ENCODE data around the gene VPS8.
"Not testable (repeated sequence)": the region's sequence is repeated elsewhere in the genome, so short reads cannot be mapped to it uniquely, and the experiment has no call there.

The VPS8 gene

DNA sequence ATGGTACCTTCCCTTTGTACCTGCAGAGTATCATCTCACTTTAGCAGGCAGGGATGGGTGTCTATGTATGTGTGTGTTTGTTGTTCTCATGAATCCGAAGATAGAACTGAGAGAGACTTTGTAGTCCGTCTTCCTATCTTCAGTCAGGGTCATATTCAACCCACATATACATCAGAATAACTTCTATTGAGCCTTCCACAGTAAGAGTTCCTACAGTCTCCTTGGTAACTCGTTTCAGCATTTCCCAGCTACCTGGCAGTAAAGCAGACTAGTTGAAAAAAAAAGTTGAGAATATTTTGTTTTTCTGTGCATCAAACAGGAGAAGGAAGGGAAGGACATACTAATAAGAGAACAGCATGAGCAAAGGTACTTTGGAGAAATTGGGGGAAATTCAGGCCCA, 106.8 kb downstream of the VPS8 start:
- DNase-seq (ENCODE audit: low spot score): no peak

DNA sequence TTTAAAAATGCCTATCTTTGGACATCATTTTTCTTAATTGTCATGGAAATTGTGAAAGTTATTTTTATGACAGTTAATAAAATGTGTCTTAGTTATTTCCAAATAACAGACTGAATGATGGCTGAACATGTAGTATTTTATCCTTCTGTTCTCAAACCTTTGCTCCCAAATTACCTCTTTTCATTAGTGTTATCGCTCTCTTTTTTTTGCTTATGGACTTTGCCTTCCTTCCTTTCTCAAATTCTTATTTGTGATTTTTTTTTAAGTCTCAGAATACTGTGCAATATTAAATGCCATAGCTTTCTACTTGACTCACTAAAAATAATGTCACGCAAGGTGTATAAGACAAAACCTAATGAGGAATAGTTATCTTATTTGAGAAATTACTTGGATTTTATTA, 107.7 kb downstream of the VPS8 start:
- no peak for DNase-seq (ENCODE audit: low spot score)

DNA sequence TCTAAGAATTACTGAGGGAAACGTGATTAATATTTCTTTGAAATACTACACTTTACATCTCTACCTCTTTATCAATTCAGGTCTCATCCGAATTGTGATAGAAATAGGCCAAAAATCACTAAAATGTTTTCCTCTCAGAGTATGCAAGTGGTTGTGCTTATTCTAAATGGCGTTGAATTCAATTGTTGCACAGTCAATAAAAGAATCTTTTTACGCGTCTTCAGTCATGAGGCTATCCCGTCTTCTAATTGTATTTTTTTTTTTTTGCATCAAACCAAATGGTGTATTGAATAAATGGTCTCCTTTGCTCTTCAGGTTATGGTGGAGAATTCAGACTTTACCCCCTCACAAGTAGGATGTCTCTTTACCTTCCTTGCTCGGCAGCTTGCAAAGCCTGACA, 112.6 kb downstream of the VPS8 start:
- DNase-seq (ENCODE audit: low spot score): no peak

DNA sequence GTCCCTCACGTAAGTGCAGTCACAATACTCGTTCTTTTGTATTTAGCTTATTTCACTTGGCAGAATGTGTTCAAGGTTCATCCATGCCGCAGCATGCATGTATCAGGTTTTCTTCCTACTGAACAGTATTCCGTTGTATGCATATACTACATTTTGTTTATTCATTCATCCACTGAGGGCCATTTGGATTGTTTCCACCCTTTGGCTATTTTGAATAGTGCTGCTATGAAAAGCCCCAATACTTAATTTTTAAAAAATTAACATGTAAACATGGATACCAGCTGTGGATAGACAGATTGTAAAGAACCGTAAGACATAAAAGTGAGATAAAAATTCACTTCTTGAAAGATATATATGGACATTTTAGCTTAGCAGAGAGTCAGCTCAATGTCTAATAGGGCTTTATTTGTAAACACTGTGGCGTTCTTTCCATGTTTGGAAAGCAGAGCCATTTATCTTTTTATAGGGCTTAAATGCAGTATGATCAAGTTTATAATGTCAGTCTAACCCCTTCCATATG, 115.9 kb downstream of the VPS8 start:
- DNase-seq (ENCODE audit: low spot score): no peak

DNA sequence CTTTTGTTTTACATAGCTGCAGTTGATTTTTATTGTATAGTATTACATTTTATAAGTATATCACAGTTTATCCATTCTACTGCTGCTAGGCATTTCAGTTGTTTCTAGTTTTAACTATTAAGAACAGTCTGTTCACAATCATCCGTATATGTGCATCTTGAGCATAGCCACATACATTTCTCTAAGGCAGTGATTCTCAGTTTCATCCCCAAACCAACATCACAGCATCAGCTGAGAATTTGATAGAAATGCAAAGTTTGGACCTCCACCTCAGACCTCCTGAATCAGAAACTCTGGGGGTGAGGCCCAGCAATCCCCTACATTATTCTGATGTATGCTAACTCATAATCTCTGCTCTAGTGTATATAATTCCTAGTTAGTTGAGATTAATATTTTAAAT, 120.8 kb downstream of the VPS8 start:
- no peak for DNase-seq (ENCODE audit: low spot score)

DNA sequence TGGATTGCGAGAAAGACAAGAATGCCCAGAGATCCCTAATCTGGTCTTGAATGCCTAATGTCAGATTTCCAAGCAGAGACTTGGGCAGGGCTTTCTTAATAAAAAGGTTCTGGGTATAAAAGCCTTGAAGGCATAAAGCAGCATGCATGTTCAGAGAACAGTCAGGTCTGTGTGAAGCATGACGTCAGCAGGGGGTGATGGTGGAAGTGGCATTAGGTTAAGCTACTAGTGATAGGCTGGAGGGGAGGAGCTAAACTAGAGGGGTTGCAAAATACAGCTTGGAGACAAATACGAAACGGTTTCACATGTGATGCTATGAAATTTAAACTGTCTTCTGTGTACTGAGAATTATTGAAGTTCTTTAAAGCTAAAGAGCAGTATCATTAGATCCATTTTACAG, 125.6 kb downstream of the VPS8 start:
- DNase-seq (ENCODE audit: low spot score): no peak

DNA sequence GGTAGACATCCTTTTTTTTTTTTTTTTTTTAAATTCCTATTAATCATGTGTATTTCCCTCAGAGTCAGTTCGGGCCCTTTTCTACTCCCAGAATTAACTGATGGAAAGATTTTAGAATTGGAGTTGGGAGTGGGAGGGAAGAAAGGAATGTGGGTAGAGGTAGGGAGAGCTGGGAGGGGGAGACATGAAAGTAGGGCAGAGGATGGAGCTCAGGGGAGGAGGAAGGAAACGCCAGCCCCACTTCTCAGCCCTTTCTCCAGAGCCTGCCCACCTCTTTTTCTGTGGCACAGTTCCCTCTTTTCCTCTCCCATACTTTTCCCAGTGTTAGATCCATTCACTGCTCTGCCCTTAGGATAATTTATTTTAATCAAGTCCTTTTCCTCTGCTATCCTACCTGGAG, 129.4 kb downstream of the VPS8 start:
- no peak for DNase-seq (ENCODE audit: low spot score)

DNA sequence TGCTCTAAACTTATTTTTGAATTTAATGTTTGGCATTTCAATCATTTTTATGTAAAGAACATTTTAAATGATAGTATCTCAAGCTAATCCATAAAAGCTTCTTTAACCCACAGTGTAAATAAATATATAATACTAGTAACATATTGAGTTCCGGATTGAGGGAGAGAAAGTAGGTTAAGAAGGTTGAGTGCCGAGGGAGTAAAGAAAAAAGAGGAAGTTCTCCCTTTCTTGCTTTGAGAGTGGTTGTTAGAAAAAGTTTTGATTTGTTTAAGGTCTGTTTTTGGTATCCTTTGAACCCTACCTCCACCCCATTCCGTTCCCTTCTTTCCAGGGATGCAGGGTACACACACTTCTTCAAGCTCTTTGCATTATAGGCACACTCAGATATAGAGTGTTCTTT, 130.8 kb downstream of the VPS8 start:
- DNase-seq (ENCODE audit: low spot score): no peak

DNA sequence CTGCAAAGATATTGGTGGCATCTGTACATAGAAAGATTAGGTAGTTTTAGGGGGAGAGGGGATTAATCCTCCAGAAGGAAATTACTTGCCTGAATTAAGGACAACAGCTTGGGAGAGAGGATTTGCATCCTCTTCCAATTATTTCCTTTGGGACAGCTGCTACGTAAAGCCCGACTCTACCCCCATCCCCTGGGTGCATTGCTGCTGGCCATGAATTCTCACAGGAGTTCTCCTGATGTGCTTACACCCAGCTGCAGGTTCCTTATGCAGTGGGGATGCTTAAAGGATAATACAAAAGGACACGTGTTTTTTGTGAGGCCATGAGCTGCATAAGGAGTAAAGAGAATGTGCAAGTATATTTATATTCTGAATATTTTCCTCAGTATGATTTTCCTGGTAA, 132.3 kb downstream of the VPS8 start:
- DNase-seq (ENCODE audit: low spot score): no peak

DNA sequence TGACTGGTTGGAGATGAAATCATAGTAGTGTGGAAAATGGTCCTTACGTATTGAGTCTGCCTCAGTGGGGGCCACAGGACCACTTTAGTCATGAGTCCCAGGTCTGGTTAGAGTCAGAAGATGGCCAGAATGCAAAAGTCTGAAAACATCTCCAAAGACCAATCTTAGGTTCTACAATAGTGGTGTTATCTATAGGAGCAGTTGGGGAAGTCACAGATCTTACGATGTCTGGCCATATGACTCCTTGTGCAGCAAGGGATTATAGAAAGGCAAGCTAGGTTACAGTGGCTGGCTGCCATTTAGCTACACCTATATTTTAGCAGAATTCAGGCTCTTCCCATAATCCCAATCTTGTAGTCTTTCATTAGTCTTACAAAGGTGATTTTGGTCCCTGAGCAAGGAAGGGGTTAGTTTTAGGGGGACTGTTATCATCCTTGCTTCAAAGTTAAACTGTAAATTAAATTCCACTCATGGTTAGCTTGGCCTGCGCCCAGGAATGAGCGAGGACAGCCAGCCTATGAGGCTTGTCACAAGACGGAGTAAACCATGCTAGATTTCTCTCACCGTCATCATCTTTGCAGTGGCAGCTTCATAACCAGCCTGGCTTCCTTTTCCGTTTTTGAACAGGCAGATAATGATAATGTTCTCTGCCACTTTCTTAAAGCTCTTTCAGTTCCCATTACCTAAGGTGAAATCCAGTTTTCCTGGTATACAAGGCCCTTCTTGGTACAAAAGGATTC, 134.1 kb downstream of the VPS8 start:
- DNase-seq (ENCODE audit: low spot score): no peak

DNA sequence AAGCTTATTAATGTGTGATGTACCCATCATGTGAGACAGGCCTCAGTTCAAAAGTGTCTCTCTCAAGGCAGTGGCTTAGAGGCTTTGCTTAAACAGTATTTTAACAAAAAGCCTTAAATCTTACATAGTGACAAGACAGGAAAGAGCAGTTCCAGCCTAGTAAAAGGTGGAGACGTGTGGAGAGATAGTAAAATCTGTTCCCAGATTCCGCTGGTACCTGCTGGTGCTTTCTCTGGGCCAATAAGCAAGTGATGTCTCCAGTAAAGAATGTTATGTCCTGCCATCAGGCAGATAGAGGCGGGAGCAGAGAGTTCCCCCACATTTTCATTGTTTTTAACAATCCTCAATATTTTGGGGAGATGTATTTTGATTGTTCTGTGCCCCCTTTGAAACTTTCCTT, 135.0 kb downstream of the VPS8 start:
- no peak for DNase-seq (ENCODE audit: low spot score)

DNA sequence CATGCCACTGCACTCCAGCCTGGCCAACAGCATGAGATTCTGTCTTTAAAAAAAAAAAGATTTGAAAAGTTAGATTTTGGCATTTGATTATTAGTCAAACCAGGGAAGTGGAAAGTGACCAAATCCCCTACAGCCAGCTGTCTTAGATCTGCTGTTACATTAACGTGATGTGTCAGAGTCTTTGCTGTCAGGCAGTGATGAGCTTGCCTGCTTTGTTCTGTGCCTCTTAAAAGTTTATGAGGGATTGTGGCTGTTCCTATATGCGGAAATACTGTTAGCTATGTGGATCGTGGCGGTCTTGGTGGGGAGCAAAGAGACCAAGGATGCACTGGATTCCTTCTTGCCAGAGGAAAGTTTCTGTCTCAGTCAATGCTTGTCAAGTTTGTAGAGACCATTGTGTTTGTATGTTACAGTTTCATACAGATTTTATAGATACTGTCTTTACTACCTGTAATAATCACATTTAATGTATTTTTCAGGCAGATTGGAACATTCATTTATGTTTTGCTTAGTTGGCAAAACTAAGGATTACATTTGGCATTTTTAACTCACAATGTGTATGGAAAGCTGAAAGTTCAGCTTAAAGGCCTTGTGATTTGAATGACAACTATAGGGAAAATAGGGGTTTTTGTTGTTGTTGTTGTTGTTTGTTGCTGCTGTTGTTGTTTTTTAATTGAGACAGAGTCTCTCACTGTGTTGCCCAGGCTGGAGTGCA, 137.4 kb downstream of the VPS8 start:
- no peak for DNase-seq (ENCODE audit: low spot score)

DNA sequence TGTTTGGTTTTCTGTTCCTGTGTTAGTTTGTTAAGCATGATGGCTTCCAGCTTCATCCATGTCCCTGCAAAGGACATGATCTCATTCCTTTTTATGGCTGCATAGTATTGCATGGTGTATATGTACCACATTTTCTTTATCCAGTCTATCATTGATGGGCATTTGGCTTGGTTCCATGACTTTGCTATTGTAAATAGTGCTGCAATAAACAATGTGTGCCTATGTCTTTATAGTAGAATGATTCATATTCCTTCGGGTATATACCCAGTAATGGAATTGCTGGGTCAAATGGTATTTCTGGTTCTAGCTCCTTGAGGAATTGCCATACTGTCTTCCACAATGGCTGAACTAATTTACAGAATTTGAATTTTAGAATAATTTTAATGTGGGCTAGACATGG, 138.8 kb downstream of the VPS8 start:
- DNase-seq (ENCODE audit: low spot score): not testable (repeated sequence)

DNA sequence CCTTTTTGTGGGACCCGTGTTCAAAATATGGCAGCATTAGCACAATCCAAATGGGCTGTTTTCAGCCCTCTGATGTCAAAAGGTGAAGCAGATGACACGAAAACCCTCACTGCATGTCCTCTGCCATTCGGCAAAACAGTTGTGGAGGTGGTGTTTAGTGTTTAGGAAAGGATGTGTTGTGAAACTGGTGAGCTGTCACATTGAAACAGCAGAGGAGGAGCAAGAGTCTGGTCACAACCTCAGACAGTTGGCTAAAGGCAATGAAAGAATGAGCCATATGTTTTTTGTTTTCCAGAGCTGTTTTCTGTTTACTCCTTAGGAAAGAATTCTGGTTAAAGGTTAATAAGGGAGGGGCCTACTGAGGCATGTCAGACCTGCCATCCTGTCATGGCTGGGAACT, 140.7 kb downstream of the VPS8 start:
- DNase-seq (ENCODE audit: low spot score): no peak

DNA sequence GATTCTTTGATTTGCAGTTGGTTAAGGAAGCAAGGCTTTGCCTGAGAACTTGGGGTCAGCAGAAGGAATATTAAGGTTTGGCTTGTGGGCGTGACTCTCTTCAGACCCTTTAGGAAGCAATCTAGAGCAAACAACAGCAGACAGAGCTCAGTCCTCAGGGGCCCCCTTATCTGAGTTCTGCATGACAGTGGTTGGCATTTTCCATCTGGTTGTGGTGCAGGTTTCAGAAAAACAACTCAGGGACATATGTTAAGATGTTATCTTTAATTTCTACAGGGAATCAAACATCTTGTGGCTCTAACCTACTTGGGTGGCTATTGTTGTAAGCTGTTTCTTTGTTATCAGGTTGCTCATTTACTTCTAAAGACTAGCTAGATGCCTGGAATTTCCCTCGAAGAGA, 141.4 kb downstream of the VPS8 start:
- no peak for DNase-seq (ENCODE audit: low spot score)

DNA sequence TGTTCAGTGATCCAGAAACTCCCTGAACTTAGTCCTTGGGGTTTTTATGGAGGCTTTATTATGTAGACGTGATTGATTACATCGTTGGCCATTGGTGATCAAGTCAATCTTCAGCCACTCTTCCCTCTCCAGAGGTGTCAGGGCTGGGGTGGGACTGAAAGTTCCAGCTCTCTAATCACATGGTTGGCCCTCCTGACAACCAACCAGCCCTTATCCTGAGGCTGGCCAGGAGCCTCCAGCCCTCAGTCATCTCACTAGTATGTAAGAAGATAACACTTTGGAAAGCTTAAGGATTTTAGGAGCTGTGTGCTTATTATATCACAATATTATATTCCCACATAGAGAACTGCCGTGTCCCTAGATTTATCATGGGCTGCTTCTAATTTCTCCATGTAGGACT, 142.3 kb downstream of the VPS8 start:
- no peak for DNase-seq (ENCODE audit: low spot score)

DNA sequence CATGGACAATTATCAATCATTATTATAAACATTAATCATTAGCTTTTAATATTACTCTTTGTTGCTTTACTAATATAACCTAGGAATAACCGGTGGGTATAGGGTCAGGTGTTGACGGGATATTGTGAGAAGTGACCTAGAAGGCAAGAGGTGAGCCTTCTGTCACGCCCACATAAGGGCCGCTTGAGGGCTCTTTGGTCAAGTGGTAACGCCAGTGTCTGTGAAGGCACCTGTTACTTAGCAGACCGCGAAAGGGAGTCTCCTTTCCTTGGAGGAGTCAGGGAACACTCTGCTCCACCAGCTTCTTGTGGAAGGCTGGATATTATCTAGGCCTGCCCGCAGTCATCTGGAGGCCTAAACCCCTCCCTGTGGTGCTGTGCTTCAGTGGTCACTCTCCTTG, 142.9 kb downstream of the VPS8 start:
- not testable (repeated sequence) for DNase-seq (ENCODE audit: low spot score)

DNA sequence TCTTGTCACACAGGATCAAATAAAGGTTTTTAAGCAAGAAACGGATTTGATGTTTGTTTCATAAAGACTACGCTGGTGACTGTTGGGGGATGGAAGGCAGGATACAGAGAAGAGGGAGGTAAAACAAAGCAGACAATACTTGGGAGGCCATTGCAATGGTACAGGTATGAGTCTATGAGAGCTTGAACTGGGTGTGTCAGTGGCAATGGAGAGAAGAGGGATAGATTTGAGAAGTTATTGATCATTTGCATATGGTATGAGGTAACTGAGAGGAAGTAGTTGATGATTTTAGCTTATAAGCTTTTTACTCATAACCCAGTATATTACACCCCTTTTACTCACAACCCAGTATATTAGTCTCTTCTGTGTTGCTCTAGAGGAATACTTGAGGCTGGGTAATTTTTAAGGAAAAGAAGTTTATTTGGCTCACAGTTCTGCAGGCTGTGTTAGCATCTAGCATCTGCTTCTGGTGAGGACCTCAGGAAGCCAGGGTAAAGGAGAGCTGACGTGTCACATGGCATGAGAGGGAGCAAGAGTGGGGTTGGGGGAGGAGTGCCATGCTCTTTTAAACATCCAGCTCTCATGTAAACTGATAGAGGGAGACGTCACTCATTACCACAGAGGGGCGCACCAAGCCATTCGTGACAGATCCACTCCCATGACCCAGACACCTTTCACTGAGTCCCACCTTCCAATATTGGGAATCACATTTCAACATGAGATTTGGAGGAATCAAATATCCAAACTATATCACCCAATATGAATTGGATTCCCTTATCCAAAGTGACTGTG, 153.9 kb downstream of the VPS8 start:
- no peak for DNase-seq (ENCODE audit: low spot score)

DNA sequence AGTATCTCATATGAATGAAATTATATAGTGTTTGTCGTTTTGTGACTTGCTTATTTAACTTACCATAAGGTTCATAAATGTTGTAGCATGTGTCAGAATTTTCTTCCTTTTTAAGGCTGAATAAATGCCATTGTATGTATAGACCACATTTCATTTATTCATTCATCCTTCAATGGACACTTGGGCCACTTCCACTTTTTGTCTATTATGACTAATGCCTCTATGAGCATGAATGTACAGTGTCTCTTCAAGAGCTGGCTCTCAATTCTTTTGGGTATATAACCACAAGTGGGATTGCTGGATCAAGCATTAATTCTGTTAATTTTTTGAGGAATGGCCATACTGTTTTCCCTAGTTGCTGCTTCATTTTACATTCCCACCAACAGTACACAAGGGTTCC, 156.1 kb downstream of the VPS8 start:
- DNase-seq (ENCODE audit: low spot score): no peak

DNA sequence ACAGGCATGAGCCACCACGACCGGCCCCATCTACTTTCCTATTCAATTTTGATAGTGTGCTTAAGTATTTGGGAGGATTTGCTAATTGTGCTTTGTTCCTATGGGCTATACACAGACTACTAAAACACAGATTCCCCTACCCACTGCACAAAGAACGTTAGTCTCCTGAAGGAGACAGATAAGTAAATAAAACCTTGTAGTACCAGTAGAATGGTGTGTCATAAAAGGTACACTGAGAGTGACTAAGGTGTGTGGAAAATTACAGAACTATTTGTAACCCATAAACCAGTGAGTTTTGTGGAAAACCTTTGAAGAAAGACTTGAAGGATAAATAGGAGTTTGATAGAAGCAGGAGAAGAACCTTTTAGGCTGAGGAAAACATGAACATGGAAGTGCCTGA, 158.2 kb downstream of the VPS8 start:
- DNase-seq (ENCODE audit: low spot score): no peak

DNA sequence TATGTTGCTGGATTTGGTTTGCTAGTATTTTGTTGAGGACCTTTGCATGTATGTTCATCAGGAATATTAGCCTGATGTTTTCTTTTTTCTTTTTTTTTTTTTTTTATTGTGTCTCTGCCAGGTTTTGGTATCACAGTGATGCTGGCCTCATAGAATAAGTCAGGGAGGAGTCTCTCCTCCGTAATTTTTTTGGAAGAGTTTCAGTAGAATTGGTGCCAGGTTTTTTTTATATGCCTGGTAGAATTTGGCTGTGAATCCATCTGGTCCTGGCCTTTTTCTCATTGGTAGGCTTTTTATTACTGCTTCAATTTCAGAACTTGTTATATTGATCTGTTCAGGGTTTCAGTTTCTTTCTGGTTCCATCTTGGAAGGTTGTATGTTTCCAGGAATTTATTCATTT, 165.8 kb downstream of the VPS8 start:
- no peak for DNase-seq (ENCODE audit: low spot score)

DNA sequence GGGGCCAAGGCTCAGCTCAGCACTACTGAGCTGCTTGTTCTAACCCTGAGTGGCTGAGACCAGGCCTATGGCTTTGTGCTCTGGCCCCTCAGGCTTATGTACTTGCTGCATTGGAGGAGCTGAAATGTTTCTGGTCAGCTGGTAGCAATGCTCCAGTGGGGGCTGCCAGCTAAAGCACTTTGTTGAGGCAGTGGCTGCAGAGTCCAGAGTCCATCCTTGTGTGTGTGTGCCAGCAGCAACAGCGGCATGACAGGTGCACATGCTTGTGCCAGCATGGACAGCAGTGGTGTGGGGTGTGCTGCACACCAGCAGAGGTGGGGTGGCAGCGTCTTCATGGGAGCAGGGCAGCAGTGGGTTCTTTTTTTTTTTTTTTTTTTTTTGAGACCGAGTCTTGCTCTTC, 169.1 kb downstream of the VPS8 start:
- no peak for DNase-seq (ENCODE audit: low spot score)

DNA sequence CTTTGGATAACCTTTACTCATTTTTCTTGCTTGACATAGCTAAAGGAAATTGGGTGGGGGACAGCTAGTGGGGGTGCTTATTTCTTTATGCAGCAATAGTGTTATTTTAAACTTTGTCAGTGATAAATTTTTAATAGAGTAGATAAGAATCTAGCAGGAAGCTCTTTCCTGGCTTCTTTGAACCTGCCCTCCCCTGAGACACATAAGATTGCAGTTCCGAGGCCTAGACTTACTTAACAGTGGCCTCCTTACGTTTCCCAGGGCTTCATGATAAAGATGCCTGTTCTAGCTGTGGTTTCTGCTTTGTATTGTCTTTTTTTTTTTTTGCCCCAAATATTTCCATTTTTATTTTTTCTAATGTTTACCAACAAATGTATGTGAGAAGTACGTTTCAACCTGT, 170.1 kb downstream of the VPS8 start:
- DNase-seq (ENCODE audit: low spot score): no peak
